T follicular helper cell (primary cell): ENCODE data around the gene ZNF768.

Source experiments
- DNase-seq: peaks from one replicate; pipeline ENCODE4 v3.0.0-alpha.2; 2020; ENCODE audit warnings: low read depth
- total RNA-seq, 2 experiments: gene quantifications; one replicate each; lab custom pipeline; 2026; lab: John Stamatoyannopoulos, UW

Gene ZNF768
- 9.7 to 10.6 reads per million in 2 experiments for total RNA-seq

DNA sequence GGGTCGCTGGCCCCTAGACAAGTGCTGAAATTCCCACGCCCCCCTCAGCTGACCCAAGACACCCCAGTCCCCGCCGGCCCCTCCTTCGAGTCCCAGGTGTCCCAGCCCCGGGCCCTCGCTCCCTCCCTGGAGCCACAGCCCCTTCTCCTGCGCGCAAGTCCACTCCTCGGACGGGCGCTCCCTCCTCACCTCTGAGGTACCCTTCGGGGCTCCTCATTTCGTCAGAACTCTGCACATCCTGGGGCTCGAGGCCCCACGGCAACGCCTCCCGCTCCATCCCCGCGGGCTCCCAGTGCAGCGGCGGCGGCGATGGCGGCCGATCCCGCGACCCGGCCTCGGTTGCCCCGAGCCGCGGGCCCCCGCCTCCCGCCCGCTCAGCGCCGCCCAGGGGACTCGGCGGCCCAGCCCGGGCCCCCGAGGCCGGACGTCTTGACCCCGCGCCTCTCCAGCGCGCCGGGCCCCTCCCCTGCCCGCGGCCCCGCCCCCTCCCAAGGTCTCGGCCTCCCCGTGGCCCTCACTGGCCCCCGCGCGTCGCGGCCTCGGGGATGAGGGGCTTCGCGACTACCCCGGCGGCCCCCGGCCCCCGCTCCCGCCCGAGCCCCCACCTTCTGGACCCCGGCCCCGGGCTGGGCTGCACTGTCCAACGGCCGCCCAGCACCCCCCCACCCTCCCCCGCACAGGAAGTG is at the start of gene ZNF768:
TSS of gene ZNF768 (minus strand) at position 430 of the 686 bp plus-strand sequence. CDS start at position 277, 153 bp downstream.
- DNase-seq = peak; percentile 14

- no peak for DNase-seq
Observed at GRCh38 chr16:30574678-30575077, 48.3 kb upstream of the ZNF768 start.

- peak; percentile 93 for DNase-seq
Observed at GRCh38 chr16:30571445-30572322, 45.3 kb upstream of the ZNF768 start, which contains the start of gene ZNF688. Gene ZNF688 (minus strand): TSS chr16:30571714. CDS start chr16:30571629, 85 bp downstream.

DNA sequence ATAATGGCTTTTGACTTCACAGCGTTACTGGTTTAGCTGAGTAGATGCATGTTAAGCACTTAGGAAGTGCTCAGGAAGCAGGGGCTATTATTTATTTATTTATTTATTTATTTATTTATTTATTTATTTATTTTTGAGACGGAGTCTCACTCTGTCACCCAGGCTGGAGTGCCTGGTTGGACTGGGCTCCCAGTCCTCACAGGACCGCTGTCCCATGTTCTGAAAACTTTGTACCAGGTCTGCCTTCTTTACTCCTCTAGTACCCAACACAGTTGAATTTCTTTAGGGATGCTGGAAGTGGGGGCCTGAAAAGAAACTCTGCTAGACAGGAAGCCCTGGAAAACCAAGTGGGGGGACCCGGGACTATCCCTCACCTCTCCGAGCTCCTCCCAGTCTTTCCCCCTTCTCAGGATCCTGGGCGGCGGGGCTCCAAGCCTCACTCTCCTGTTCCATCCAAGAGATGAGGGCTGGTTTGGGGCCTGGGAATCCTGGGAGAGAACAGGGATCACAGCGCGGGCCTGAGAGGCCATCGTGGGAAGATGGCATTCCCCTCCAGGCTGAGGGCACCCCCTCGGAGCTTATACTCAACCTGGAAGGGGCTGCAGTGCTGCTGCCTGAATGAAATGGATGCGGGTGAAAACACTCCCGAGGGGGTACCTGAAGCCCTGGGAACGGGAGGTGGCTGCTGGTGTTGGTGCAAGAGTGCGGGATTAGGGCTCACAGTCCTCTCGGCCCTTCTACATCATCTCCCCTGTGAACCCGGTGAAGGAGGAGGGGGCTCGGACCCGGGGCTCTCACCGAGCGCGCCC is 44.5 kb upstream of the ZNF768 start:
- DNase-seq = no peak

GRCh38 chr16:30569746-30570635 is 43.6 kb upstream of the ZNF768 start:
- no peak for DNase-seq

DNA sequence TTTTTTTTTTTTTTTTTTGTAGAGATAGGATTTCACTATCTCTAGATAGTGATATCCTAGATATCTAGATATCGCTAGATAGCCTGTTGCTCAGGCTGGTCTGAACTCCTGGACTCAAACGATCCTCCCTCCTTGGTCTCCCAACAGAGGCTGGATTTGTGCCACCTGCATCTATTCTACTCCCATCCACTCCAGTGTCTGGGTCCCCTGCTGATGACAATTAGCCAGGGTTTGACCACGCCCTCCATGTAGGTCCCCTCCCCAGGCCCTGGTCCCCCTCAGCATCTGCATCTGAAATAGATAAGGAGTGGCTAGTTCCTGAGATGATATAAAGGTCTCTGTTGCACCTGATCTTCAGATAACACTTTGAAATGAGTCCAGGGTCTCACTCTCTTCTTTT is 42.9 kb upstream of the ZNF768 start:
- no peak for DNase-seq

GRCh38 chr16:30567991-30568638 is 41.7 kb upstream of the ZNF768 start:
- peak; percentile 37 for DNase-seq

- peak; percentile 53 for DNase-seq
Observed at GRCh38 chr16:30567160-30567990, 41.0 kb upstream of the ZNF768 start.

GRCh38 chr16:30566531-30566930 is 40.2 kb upstream of the ZNF768 start:
- DNase-seq = no peak

- no peak for DNase-seq
Observed at GRCh38 chr16:30565984-30566383, 39.6 kb upstream of the ZNF768 start.

- DNase-seq = no peak
Observed at GRCh38 chr16:30565526-30565925, 39.2 kb upstream of the ZNF768 start.

GRCh38 chr16:30562021-30562420 is 35.7 kb upstream of the ZNF768 start:
- no peak for DNase-seq

- DNase-seq = no peak
Observed at GRCh38 chr16:30561089-30561816, 34.9 kb upstream of the ZNF768 start.

GRCh38 chr16:30559690-30560089 is 33.3 kb upstream of the ZNF768 start:
- no peak for DNase-seq

GRCh38 chr16:30558789-30559377 is 32.5 kb upstream of the ZNF768 start:
- no peak for DNase-seq

DNA sequence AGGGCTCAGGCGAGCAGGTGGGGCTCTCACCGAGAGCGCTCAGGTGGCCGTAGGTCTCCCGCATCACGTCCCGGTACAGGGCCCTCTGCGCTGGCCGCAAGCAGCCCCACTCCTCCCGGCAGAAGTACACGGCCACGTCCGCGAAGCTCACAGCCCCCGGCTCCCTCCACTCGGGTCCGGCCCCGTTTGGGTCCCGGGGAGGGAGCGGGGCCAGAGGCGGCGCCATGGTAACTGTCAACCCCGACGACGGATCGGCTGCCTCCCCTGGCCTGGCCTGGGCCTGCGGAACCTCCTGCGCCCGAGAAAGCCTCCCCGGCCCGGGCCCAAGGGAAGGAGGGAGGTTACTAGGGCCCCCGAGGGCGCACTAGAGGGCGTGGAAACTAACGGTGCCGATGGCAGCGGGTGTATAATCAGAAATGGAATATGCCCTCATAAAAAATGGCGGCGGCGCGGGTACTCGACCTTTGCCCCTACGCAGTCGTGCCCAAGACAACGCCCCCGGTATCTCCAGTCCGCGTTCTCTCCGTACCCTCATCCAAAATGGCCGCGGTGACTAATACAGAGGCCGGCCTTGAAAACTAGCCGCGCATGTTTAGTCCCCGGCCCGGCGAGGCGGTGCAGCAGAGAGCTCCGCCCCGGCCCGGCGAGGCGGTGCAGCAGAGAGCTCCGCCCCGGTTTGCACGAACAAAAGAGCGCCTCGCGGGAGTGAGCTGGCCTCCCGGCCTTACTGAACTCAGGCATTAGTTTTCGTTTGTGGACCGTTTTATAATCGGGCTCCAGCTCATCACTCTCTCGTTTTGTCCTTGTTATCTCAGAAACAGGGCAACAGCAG is 31.8 kb upstream of the ZNF768 start, which contains the start of gene ZNF764:
TSS of gene ZNF764 (minus strand) at position 418 of the 832 bp plus-strand sequence. CDS start at position 226, 192 bp downstream.
- DNase-seq = peak; percentile 93

DNA sequence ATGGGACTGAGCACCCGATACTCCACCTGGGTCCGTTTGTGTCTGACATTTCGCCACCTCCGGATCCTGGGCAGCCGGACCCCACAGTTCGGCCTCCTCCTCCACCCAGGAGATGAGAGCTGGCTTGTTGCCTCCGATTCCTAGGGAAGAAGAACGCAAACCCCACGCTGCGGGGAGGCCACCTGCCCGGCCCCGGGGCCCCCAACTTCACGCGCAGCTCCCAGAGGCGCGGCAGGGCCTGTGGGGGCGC is 31.3 kb upstream of the ZNF768 start:
- no peak for DNase-seq

DNA sequence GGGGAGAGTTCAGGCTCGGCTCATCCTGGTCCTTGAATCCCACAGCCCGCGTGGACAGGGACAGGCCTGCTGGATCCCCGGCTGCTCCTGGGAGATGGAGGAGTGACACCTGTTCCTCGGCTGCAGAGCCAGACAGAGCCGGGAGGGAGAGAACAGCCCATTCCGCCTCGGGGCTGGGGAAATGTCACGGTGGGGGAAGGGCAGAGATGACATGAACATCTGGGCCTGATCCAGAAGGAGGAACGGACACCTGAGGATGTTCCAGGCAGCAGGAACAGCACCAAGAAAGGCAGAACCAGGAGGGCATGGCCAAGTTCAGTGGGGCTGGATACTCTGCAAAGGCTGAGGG is 29.7 kb upstream of the ZNF768 start:
- no peak for DNase-seq
